Activated CD8-positive, alpha-beta memory T cell treated with anti-CD3 and anti-CD28 coated beads, Interleukin-2, amount 50 U/mL, for 48 hours (primary cell): Measurements from ENCODE around the gene LYPD4.
"Not testable (repeated sequence)": the region's sequence is repeated elsewhere in the genome, so short reads cannot be mapped to it uniquely, and the experiment has no call there.

Experiments
- DNase-seq: peaks from one replicate; pipeline ENCODE4 v3.0.0-alpha.2; 2020

Gene LYPD4

DNA sequence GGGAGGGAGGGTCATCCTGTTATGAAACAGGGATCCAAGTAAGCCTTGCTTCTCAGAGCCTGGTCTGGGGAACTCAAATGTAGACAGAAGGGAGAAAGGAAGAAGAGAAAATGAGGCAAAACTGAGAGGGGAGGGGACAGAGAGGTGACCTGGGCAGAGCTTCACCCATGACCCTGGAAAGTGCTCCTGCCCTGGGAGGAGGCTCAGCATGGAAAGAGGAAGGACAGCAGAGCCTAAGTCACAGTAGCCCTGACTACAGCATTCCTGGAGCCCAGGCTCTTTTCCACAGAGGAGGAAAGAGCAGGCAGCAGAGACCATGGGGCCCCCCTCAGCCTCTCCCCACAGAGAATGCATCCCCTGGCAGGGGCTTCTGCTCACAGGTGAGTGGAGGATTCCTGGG, 48.1 kb downstream of the LYPD4 start, which contains the start of gene CEACAM3:
Gene CEACAM3 (plus strand): TSS at position 226 of the 400 bp plus-strand sequence. CDS start 91 bp downstream, at position 317.
- no peak for DNase-seq

DNA sequence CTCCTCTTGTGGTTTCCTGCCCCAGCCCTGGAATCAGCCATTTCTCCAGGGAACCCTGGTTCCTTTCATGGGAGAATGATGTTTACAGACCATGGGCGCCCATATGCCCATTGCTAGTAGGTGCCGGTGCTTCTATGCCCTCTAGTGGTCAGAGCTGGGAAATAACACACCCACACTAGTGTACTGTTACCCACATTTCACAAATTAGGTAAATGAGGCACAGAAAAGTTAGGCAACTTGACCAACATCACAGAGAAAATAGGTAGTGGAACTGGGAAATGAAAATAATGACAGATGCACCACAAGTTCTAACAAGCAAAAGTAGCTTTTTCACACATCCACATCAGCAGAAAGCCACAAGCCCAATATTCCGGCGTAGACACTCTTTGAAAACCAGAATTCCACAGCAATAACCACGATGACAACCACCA, 49.4 kb downstream of the LYPD4 start:
- DNase-seq = peak; percentile 71

DNA sequence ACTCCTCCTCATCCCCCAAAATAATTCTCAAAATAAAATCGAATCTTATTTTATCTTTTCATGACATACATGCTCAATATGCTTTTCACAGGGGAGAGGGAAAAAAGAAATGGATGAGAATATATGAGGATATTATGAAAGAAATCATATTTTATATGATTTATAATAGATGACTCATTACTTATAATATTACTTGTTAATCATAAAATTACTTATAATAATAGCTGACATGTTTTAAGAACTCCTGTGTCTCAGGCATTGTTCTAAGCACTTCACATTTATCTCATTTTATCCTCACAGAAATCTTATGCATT, 51.1 kb downstream of the LYPD4 start:
- DNase-seq = no peak

DNA sequence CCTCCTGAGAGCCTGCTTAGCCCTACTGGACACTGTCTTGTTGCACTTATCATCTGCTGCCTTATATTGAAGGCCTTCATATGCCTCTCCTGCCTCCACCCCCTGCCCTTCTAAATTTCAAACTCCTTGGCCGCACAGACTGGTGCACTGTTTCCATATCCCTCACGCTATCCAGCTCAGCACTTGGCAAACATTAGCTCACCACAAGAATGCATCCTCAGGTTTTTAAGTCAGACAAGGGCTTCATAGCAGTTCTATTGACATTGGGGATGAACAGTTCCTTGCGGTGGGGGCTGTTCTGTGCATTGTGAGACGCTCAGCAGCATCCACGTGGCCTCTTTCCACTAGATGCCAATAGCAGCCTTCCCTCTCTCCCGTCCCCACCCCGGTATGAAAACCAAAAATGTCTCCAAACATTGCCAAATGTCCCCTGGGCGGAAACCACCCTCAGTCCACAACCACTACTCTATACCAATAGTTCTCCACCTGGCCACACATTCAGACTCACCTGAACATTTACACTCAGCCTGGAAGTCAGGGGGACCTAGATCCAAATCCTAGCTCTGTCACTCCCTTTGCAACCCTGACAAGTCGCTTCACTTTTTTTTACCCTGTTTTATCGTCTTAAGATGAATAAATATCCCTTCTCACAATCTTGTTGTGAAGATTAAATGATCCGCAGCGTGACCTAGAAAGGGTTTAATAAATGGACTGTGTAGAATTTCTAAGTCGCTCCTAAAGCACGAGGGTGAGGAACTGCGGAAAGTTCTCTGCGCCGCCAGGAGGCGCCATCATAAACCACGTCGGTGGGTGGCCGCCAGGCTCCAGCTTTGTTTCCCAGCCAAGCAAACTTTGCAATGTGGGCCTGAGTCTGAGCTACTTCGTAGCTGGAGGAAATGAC, 51.7 kb downstream of the LYPD4 start:
- peak; percentile 77 for DNase-seq

DNA sequence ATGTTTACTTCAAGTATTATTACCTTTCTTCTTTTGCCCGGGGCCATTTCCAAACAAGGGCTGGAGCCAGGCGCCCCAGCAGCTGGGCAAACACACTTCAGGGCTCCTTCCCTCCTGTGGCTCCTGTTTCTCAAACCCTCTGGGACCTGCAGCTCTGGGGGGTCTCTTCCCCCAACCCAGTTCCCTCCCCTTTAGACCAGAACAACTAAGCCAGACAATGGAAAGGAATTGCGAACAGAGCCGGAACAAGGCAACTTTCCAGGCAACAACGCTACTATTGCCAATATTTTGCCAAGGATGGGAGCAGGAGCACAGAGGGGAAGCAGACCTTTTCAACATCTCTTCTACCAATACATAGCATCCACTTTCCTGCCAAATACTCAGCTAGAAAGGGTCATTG, 55.4 kb downstream of the LYPD4 start:
- not testable (repeated sequence) for DNase-seq

DNA sequence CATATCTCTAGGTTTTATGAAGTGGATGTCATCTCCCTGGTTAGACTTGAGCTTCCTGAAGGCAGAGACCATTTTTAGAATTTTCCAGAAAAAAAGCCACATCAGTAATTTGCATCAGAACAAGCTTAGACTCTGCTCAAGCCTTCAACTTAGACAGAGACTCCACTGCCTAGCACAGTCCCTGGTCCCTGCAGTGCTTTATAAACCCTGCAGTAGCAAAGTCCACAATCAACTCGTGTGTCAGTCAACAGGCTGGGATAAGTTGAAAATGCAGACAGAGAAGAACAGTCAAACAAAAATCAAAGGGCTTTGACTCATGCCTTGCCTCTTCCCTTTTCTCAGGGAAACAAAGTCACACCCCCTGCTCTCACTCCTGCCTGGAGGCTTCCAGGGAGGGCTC, 56.0 kb downstream of the LYPD4 start:
- not testable (repeated sequence) for DNase-seq
